Heart left ventricle (tissue), 13 donors: ENCODE measurements around the gene HOGA1.

Source experiments
- CTCF ChIP-seq, 12 donors: fragments of 200-600 bp; sonication (generic) in 4 of 12; IDR thresholded peaks; one replicate each; pipeline versions ENCODE4 v1.5.0 to v1.8.0; 2018 to 2022; ENCODE audit warnings: antibody characterized with exemption in 12 of 12, mild to moderate bottlenecking in 5 of 12
- POLR2A ChIP-seq, 2 donors: fragments of 450-650 bp; IDR thresholded peaks; one replicate each; pipeline ENCODE4 v1.6.1; 2017; ENCODE audit warnings: antibody characterized with exemption in 2 of 2, mild to moderate bottlenecking in 2 of 2, moderate library complexity in 2 of 2
- donor health status: ischemic (EF 13 %, LVEDD 7.1; RV severe dilation, severe dysfunction).
- donor health status: DM: no; HTN: yes; CAD: no.
- donor health status: DM: no; HTN: no; CAD: no.
- donor health status: ischemic (EF 25% LVEDD 6.9; RV normal size, moderate dysfunction).
- donor health status: ischemic (EF 25% LVEDD 5.7; RV mildly dilated, moderate dysfunction).
- donor health status: ischemic (EF 35%, LVEDD 5.7; RV mildly dilated, moderate dysfunction).
- donor health status: nonischemic (EF 11% LVEDD 7.7; RV severe dilation, severe dysfunction).
- donor health status: DM: yes; HTN: yes; CAD: no.
- donor health status: PGD.
- donor health status: ischemic (EF 29% LVEDD 5.4; RV normal size, mild dysfunction).
- donor health status: nonischemic (EF 23%, LVEDD 6.1; RV moderate dilation, normal function).

- TF ChIP-seq CTCF (IDR thresholded peaks at IDR 0.05) (no peak), POLR2A (IDR thresholded peaks at IDR 0.05) (no peak)
Observed at GRCh38 chr10:97611473-97611872, 27.3 kb downstream of the HOGA1 start.
